Smooth muscle cell (in vitro differentiated cells): ENCODE results near the gene TEX2. TPM values are rescaled to one million over a fixed set of nuclear protein-coding genes. Genes with fewer than 3 reads are reported as not detected.

ENCODE experiments used
- DNase-seq: peaks from one replicate; lab custom pipeline; 2025; ENCODE audit not compliant: unreplicated experiment; lab: John Stamatoyannopoulos, UW
- H2AFZ ChIP-seq: fragments of 200-600 bp; sonication (generic); 2 replicates; pipeline ENCODE4 v1.6.0; 2016; ENCODE audit warnings: antibody characterized with exemption, low read depth, mild to moderate bottlenecking
- H3F3A ChIP-seq: fragments of 200-600 bp; sonication (generic); 2 replicates; pipeline ENCODE4 v1.6.0; 2017; ENCODE audit warnings: antibody characterized with exemption, low read depth
- H3K27ac ChIP-seq: fragments of 200-600 bp; sonication (generic); 2 replicates; pipeline ENCODE4 v1.5.1; 2016; ENCODE audit warnings: low read depth, mild to moderate bottlenecking
- H3K27me3 ChIP-seq: fragments of 200-600 bp; sonication (generic); 2 replicates; pipeline ENCODE4 v1.6.1; 2016; ENCODE audit warnings: low read depth, mild to moderate bottlenecking
- H3K36me3 ChIP-seq: fragments of 200-600 bp; sonication (generic); 2 replicates; pipeline ENCODE4 v1.5.1; 2016; ENCODE audit warnings: low read depth
- H3K4me1 ChIP-seq: fragments of 200-600 bp; sonication (generic); 2 replicates; pipeline ENCODE4 v1.5.1; 2016; ENCODE audit warnings: low read depth
- H3K4me2 ChIP-seq: fragments of 200-600 bp; sonication (generic); 2 replicates; pipeline ENCODE4 v1.6.0; 2016; ENCODE audit warnings: mild to moderate bottlenecking
- H3K4me3 ChIP-seq: fragments of 200-600 bp; sonication (generic); 2 replicates; pipeline ENCODE4 v1.5.1; 2016; ENCODE audit warnings: mild to moderate bottlenecking
- H3K79me2 ChIP-seq: fragments of 200-600 bp; sonication (generic); 2 replicates; pipeline ENCODE4 v1.6.0; 2016; ENCODE audit warnings: low read depth, mild to moderate bottlenecking
- H3K9ac ChIP-seq: fragments of 200-600 bp; sonication (generic); 2 replicates; pipeline ENCODE4 v1.6.0; 2016; ENCODE audit warnings: low read depth
- H3K9me3 ChIP-seq: fragments of 200-600 bp; sonication (generic); replicated peaks from 2 replicates; pipeline ENCODE4 v1.5.1; 2016; ENCODE audit warnings: low read depth
- H4K20me1 ChIP-seq: fragments of 200-600 bp; sonication (generic); 2 replicates; pipeline ENCODE4 v1.6.0; 2016; ENCODE audit warnings: low read depth
- WGBS: methylation state at CpG from one replicate; pipeline ENCODE4 v1.1.7; 2016; ENCODE audit warnings: low lambda C conversion rate; 5-methylcytosine and 5-hydroxymethylcytosine counted together
- polyA plus RNA-seq: library from polyadenylated mRNA; unstranded; fragments of >200 nt; fragmentation: Nextera tagmentation; extraction: Ambion mirVana; gene quantifications from 2 replicates; pipeline ENCODE4 v1.2.1, GENCODE V29; 2016
- total RNA-seq: library from RNA; depleted of rRNA; stranded (reverse); fragments of >200 nt; gene quantifications from 2 replicates; pipeline ENCODE4 v1.2.3, GENCODE V29; 2014
- TF ChIP-seq, protein P1 (sequence below): fragments of 200-600 bp; sonication (generic); IDR thresholded peaks from 2 replicates; pipeline ENCODE4 v1.5.1; 2017; ENCODE audit warnings: borderline replicate concordance, mild to moderate bottlenecking, antibody characterized with exemption; ENCODE audit not compliant: insufficient read depth, poor library complexity, severe bottlenecking

TEX2 gene
- total and polyA plus RNA-seq, 2 experiments from 2014 or later = 8.6 to 26.2 TPM

DNA sequence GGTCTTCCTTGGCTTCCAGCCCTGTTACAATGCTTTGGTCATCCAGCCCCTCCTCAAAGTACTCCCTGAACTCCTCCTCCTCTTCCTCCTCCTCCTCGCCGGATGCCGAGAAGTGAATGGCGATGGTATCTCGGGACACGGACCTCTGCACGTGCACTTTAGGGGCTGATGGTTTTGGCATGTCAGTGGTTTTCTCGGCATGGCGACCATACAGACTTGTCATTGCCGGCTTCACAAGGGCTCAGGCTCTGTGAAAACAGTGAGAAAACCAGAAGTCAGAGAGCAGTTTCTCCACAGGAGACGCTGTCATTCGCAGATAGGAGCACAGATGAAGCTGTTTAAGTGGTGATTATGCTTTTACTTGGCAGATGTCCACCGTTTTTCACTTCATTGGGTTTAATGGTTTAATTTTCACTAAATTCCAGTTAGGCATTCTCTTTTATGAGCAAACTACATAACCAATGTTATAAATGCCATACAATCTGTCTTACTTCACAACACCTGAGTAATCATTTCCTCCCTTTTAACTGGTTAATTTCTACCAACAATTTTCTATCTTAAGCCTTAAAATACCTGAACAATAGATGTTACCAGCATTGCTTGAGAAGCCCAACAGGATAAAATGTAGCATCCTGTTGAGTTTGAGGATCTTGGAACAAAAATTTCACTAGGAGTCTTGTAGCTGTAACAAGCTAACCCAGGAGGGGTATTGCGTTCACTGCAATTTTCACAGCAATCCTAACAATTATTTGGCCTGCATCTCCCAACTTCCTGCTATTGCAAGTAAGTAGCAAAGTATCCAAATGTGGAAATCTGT lies 48.9 kb downstream of the TEX2 start:
- Histone ChIP-seq H3K4me1 (peaks cover 42% of the 10 kb centered on the region), H3K4me2 (peak overlapping the region; percentile 55), H3K27ac (peak overlapping the region; percentile 88), H3K9me3 (no peaks in the 10 kb centered on the region), H3K9ac (no peak overlapping the region), H2AFZ (no peak overlapping the region), H3F3A (peaks cover 39% of the 10 kb centered on the region), H3K79me2 (peaks cover 36% of the 10 kb centered on the region), H4K20me1 (peaks cover 17% of the 10 kb centered on the region), H3K36me3 (no peaks in the 10 kb centered on the region), H3K4me3 (no peak overlapping the region), H3K27me3 (no peaks in the 10 kb centered on the region)
- TF ChIP-seq, protein P1, sequence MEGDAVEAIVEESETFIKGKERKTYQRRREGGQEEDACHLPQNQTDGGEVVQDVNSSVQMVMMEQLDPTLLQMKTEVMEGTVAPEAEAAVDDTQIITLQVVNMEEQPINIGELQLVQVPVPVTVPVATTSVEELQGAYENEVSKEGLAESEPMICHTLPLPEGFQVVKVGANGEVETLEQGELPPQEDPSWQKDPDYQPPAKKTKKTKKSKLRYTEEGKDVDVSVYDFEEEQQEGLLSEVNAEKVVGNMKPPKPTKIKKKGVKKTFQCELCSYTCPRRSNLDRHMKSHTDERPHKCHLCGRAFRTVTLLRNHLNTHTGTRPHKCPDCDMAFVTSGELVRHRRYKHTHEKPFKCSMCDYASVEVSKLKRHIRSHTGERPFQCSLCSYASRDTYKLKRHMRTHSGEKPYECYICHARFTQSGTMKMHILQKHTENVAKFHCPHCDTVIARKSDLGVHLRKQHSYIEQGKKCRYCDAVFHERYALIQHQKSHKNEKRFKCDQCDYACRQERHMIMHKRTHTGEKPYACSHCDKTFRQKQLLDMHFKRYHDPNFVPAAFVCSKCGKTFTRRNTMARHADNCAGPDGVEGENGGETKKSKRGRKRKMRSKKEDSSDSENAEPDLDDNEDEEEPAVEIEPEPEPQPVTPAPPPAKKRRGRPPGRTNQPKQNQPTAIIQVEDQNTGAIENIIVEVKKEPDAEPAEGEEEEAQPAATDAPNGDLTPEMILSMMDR = no peak
- 62% methylated on average over 14 of the region's 14 CpGs for WGBS
- no peak for DNase-seq

DNA sequence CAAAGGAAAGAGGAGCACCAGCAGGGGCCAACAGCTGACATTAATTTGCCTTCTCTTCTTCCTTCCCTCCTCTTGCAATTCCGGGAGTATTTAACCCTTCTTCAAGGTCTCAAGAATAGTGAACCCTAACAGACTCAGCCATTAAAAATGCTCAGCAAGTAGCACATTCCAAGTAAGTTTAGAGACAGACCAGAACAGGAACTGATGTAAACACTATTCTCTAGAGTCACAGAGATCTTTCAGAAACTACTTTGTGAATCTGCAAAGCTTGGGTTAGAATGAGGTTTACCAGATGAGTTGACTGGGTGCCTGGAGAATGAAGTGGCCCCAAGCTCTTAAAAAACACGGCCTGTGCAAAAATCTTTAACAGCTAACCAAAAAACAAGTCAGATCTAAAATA lies 50.9 kb downstream of the TEX2 start:
- H4K20me1 ChIP-seq = peaks cover 9% of the 10 kb centered on the region
- no peak for DNase-seq
- peak overlapping the region; percentile 4 for H2AFZ ChIP-seq
- no peaks in the 10 kb centered on the region for H3K27me3 ChIP-seq
- peaks cover 44% of the 10 kb centered on the region for H3K79me2 ChIP-seq
- H3K36me3 ChIP-seq = no peaks in the 10 kb centered on the region
- H3K4me1 ChIP-seq = peaks cover 39% of the 10 kb centered on the region
- no peaks in the 10 kb centered on the region for H3K9me3 ChIP-seq
- H3K27ac ChIP-seq = peak overlapping the region; percentile 88
- no peak overlapping the region for H3K4me3 ChIP-seq
- peak overlapping the region; percentile 42 for H3K9ac ChIP-seq
- TF ChIP-seq, protein P1 = no peak
- peaks cover 42% of the 10 kb centered on the region for H3F3A ChIP-seq
- peak overlapping the region; percentile 47 for H3K4me2 ChIP-seq
- WGBS = 6% methylated on average over 2 of the region's 2 CpGs

DNA sequence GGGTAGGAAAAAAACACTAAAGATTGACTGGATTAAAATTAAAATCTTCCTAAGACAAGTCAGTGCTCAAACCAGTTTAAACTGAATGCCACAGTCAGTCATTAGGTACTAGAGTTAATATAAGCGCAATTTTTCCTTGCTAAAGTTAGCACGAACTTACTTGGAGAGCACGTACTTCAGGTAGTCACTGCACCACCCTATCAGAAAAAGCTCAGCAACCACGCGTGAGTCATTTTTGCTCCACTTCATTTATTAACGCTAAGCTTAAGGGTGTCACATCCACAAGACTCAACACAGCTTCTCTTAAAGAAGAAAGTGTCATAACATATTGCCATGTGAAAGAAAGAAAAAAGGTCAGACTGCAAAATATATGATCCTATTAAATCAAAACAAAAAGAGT lies 53.1 kb downstream of the TEX2 start:
- peaks cover 22% of the 10 kb centered on the region for H3K4me1 ChIP-seq
- no peaks in the 10 kb centered on the region for H3K36me3 ChIP-seq
- no peaks in the 10 kb centered on the region for H4K20me1 ChIP-seq
- no peak overlapping the region for H2AFZ ChIP-seq
- TF ChIP-seq, protein P1 = no peak
- peaks cover 33% of the 10 kb centered on the region for H3F3A ChIP-seq
- no peak for DNase-seq
- 37% methylated on average over 6 of the region's 6 CpGs for WGBS
- no peaks in the 10 kb centered on the region for H3K9me3 ChIP-seq
- no peak overlapping the region for H3K4me3 ChIP-seq
- H3K27me3 ChIP-seq = no peaks in the 10 kb centered on the region
- no peak overlapping the region for H3K9ac ChIP-seq
- peak overlapping the region; percentile 68 for H3K27ac ChIP-seq
- H3K79me2 ChIP-seq = peaks cover 56% of the 10 kb centered on the region
- peak overlapping the region; percentile 44 for H3K4me2 ChIP-seq
